ENCODE measurements around the gene CAPN8. TPM values are rescaled to one million over a fixed set of nuclear protein-coding genes. Genes with fewer than 3 reads are reported as not detected.

CAPN8 gene
- polyA plus RNA-seq, 1 of the 3 experiments (the other 2 are of a cell fraction): not detected

- TF ChIP-seq EP300 (IDR thresholded peaks at IDR 0.05; ENCODE audit: borderline replicate concordance in 1 of 2, low read depth in 1 of 2, low read length in 1 of 2) (peak; percentile 15 to 85; a peak in 3 of 4 replicates), SIN3A (IDR thresholded peaks at IDR 0.05; ENCODE audit: borderline replicate concordance, low read depth, low read length) (peak; percentile 83; the same call in 1 of the 2 replicates), YY1 (IDR thresholded peaks at IDR 0.05; ENCODE audit: low read depth) (no peak; the same call in 1 of the 2 replicates), RXRA (IDR thresholded peaks at IDR 0.05; ENCODE audit: borderline replicate concordance, low read depth) (peak; percentile 89), MXI1 (IDR thresholded peaks at IDR 0.05; ENCODE audit: low read depth, low read length) (no peak), RFX5 (IDR thresholded peaks at IDR 0.05; ENCODE audit: low read length) (no peak), EZH2phosphoT487 (IDR thresholded peaks at IDR 0.05; ENCODE audit: borderline replicate concordance, low read depth) (no peak), USF1 (IDR thresholded peaks at IDR 0.05; ENCODE audit: borderline replicate concordance, low read depth) (0 out of 2 replicates have a peak, but pooled peaks have one; percentile 18)
- TF ChIP-seq, protein P1, sequence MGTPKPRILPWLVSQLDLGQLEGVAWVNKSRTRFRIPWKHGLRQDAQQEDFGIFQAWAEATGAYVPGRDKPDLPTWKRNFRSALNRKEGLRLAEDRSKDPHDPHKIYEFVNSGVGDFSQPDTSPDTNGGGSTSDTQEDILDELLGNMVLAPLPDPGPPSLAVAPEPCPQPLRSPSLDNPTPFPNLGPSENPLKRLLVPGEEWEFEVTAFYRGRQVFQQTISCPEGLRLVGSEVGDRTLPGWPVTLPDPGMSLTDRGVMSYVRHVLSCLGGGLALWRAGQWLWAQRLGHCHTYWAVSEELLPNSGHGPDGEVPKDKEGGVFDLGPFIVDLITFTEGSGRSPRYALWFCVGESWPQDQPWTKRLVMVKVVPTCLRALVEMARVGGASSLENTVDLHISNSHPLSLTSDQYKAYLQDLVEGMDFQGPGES (IDR thresholded peaks at IDR 0.05; ENCODE audit: low read depth, low read length): no peak
These were observed 41.9 kb upstream of the CAPN8 start (continued) for GRCh38 chr1:223707256-223708000.

- Histone ChIP-seq H3K27ac (ENCODE audit: low read depth in 2 of 2, low read length in 1 of 2) (peak overlapping the region; percentile 72 to 97), H3K4me3 (ENCODE audit: low read depth in 2 of 2, low read length in 1 of 2) (no peak overlapping the region; a peak in 1 of 4 replicates), H3F3A (replicated peaks; ENCODE audit: insufficient read depth) (peaks cover 50% of the 10 kb centered on the region), H4K20me1 (ENCODE audit: insufficient read depth) (no peaks in the 10 kb centered on the region), H3K9ac (peak overlapping the region; percentile 67), H3K9me3 (no peaks in the 10 kb centered on the region), H3K4me2 (peak overlapping the region; percentile 76), H3K4me1 (ENCODE audit: control insufficient read depth in 1 of 2, insufficient read depth in 2 of 2, low read depth in 1 of 2, low read length in 1 of 2) (peaks cover 13 to 65% of the 10 kb centered on the region in 2 experiments; a peak in 3 of 4 replicates), H3K27me3 (ENCODE audit: insufficient read depth) (no peaks in the 10 kb centered on the region), H2AFZ (ENCODE audit: low read depth) (peak overlapping the region; percentile 62; the same call in 1 of the 2 replicates), H3K79me2 (ENCODE audit: insufficient read depth) (peaks cover 11% of the 10 kb centered on the region), H3K36me3 (replicated peaks in 1 of 2; ENCODE audit: control insufficient read depth in 1 of 2, insufficient read depth in 2 of 2, low read length in 1 of 2) (no peaks in the 10 kb centered on the region), H3K9me2 (no peaks in the 10 kb centered on the region)
- DNase-seq: no peak
- POLR2A ChIA-PET: no interaction called here
- CTCF ChIA-PET: interaction anchor here (0.7 to 5.3 kb wide), 6 partner anchors 8 to 628 kb away, joined by 3 to 35 read pairs (median 3); no protein-coding TSS in a partner anchor
- 28% methylated on average over 12 of the region's 12 CpGs for WGBS (ENCODE audit: low lambda C conversion rate)
- no peak for TF ChIP-seq NRF1 (IDR thresholded peaks at IDR 0.05; ENCODE audit: low read depth, low read length)
- no peak; the same call in 1 of the 2 replicates for TF ChIP-seq TEAD4 (IDR thresholded peaks at IDR 0.05; ENCODE audit: borderline replicate concordance, insufficient read depth)
- TF ChIP-seq EP300 (IDR thresholded peaks at IDR 0.05; ENCODE audit: borderline replicate concordance in 1 of 2, low read depth in 1 of 2, low read length in 1 of 2): peak in 1 of 2 experiments; percentile 37; a peak in 1 of 4 replicates
- TF ChIP-seq RXRA (IDR thresholded peaks at IDR 0.05; ENCODE audit: borderline replicate concordance, low read depth): 0 out of 2 replicates have a peak, but pooled peaks have one; percentile 7
- no peak for TF ChIP-seq CTCF (IDR thresholded peaks at IDR 0.05)
- TF ChIP-seq NFIC (IDR thresholded peaks at IDR 0.05; ENCODE audit: borderline replicate concordance): peak; percentile 58
- TF ChIP-seq EZH2phosphoT487 (IDR thresholded peaks at IDR 0.05; ENCODE audit: borderline replicate concordance, low read depth): no peak
- no peak for TF ChIP-seq YY1 (IDR thresholded peaks at IDR 0.05; ENCODE audit: low read depth)
- TF ChIP-seq USF1 (IDR thresholded peaks at IDR 0.05; ENCODE audit: borderline replicate concordance, low read depth): no peak
- TF ChIP-seq POLR2AphosphoS5 (IDR thresholded peaks at IDR 0.05; ENCODE audit: low read depth, low read length): no peak
- TF ChIP-seq GATA2 (CRISPR knock-in tag; IDR thresholded peaks at IDR 0.05): no peak; the same call in 1 of the 2 replicates
- no peak for TF ChIP-seq REST (IDR thresholded peaks at IDR 0.05; ENCODE audit: low read depth, low read length)
- TF ChIP-seq GABPA (IDR thresholded peaks at IDR 0.05; ENCODE audit: low read depth): no peak
These were observed 40.8 kb upstream of the CAPN8 start for GRCh38 chr1:223706077-223706973.

All from SK-N-SH (cell line).